Prostate gland (tissue), 2 donors: ENCODE data around the gene TOPAZ1. TPM values are rescaled to one million over a fixed set of nuclear protein-coding genes. Genes with fewer than 3 reads are reported as not detected.

Experiments
- DNase-seq: peaks from one replicate; pipeline ENCODE4 v3.0.0-alpha.2; 2019; ENCODE audit warnings: low spot score
- H3K27ac ChIP-seq, 2 donors: fragments of 200-600 bp; sonication (generic); 2 replicates each; pipeline ENCODE4 v1.5.1; 2017 to 2019
- H3K27me3 ChIP-seq: fragments of 200-600 bp; sonication (generic); replicated peaks from 2 replicates; pipeline ENCODE4 v1.5.1; 2019; ENCODE audit not compliant: insufficient read depth
- H3K36me3 ChIP-seq, 2 donors: fragments of 200-600 bp; sonication (generic); 1 replicate in 1 of 2; 2 replicates in 1 of 2; pipeline versions ENCODE4 v1.5.1 to v1.8.1; 2017 to 2019
- H3K4me1 ChIP-seq: fragments of 200-600 bp; sonication (generic); replicated peaks from 2 replicates; pipeline ENCODE4 v1.5.1; 2019
- H3K4me3 ChIP-seq, 2 donors: fragments of 200-600 bp; sonication (generic); 2 replicates each; pipeline ENCODE4 v1.5.1; 2017 to 2019
- H3K9me3 ChIP-seq: fragments of 200-600 bp; sonication (generic); 2 replicates; pipeline ENCODE4 v1.5.1; 2017
- POLR2A ChIP-seq: fragments of 450-650 bp; IDR thresholded peaks from one replicate; pipeline ENCODE4 v1.6.1; 2016; ENCODE audit warnings: antibody characterized with exemption, mild to moderate bottlenecking
- POLR2AphosphoS5 ChIP-seq: sonication (generic); formaldehyde crosslinking; IDR thresholded peaks from one replicate; pipeline ENCODE4 v1.6.1; 2017; ENCODE audit warnings: antibody characterized with exemption
- WGBS: methylation state at CpG from one replicate; pipeline ENCODE4 v1.1.5; 2018; 5-methylcytosine and 5-hydroxymethylcytosine counted together
- intact Hi-C: fragments of 100-400 bp; cut with DNase I; formaldehyde crosslinking; loops from one replicate; pipeline ENCODE4 v1.14.2; 2022
- total RNA-seq, 2 donors: library from RNA; depleted of rRNA; stranded (reverse); fragments of >200 nt; gene quantifications; one replicate each; pipeline ENCODE4 v1.1.0, GENCODE V29; 2016
- TF ChIP-seq, protein P1 (sequence below), 4 experiments: fragments of 200-600 bp in 2 of 4; fragments of 450-650 bp in 2 of 4; sonication (generic) in 2 of 4; IDR thresholded peaks; 1 replicate in 3 of 4; 2 replicates in 1 of 4; pipeline ENCODE4 v1.5.1; 2016 to 2019; ENCODE audit warnings: antibody characterized with exemption in 4 of 4, mild to moderate bottlenecking in 2 of 4, moderate library complexity in 2 of 4

Gene TOPAZ1
- total RNA-seq = 1 to 10 TPM in 1 of 2 donors, not detected in 1; 3.4 TPM

- no peak within 1 kb of the TSS for H3K4me3 ChIP-seq
- intact Hi-C loops = no loop called here
- WGBS = 97% methylated on average over 32 of the region's 35 CpGs
- H3K27me3 ChIP-seq = no peaks in the 10 kb centered on the region
- no peak for DNase-seq
- TF ChIP-seq POLR2AphosphoS5 = no peak
- TF ChIP-seq, protein P1, sequence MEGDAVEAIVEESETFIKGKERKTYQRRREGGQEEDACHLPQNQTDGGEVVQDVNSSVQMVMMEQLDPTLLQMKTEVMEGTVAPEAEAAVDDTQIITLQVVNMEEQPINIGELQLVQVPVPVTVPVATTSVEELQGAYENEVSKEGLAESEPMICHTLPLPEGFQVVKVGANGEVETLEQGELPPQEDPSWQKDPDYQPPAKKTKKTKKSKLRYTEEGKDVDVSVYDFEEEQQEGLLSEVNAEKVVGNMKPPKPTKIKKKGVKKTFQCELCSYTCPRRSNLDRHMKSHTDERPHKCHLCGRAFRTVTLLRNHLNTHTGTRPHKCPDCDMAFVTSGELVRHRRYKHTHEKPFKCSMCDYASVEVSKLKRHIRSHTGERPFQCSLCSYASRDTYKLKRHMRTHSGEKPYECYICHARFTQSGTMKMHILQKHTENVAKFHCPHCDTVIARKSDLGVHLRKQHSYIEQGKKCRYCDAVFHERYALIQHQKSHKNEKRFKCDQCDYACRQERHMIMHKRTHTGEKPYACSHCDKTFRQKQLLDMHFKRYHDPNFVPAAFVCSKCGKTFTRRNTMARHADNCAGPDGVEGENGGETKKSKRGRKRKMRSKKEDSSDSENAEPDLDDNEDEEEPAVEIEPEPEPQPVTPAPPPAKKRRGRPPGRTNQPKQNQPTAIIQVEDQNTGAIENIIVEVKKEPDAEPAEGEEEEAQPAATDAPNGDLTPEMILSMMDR (IDR thresholded peaks at IDR 0.05) = no peak
- no peak within 1 kb of the TSS for H3K27ac ChIP-seq
- no peaks in the 10 kb centered on the region for H3K36me3 ChIP-seq
- H3K4me1 ChIP-seq = no peaks in the 10 kb centered on the region
- H3K9me3 ChIP-seq = no peaks in the 10 kb centered on the region
Measured at GRCh38 chr3:44241706-44242105, at the start of gene TOPAZ1. TSS of gene TOPAZ1 (plus strand) at chr3:44241886. CDS start at chr3:44242054, 168 bp downstream.

DNA sequence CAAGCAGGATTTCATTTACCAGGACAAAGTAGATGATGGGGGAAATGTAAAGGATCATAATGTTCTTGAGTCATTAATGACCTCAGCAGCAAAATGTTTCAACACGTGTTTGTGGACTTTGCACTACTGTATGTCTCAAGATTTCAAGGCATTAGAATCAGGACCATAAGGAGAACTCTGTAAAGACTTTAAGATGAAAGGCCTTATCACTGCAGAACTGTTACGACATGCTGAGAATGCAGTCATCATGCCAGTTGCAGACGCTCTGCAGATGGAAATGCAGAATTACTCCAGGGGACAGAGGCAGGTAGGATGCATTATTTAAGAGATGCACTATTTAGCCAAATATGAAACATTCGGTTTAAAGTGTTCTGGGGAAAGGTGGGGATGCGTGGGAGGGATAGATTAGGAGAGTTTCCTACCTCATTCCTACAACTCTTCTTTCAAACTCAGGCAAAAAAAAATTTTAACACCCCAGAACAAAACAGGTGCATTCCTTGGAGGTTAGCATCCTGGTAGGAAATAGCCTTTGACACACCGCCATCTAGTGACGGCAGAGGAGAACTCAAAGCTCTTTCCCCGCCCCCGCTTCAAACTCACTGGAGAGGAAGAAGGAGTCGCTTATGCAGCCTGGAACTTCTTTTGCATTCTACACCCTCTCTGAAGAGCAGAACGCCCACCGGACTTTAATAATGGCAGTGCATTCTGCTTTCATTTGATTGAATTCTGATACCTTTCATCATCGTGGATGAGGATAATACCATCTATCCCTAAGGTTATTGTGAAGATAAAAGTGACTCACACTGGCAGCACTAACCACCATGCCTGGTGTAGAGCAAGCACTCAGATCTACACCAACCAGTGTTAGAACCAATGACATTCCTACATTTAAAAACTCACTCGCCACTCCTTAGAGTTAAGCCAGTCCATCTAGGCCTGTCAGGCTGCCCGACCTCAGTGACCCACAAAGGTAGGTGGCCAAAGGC lies 43.1 kb upstream of the TOPAZ1 start:
- H3K9me3 ChIP-seq = no peaks in the 10 kb centered on the region
- no peak overlapping the region for H3K4me3 ChIP-seq
- DNase-seq = peak; percentile 68
- H3K27ac ChIP-seq = no peak overlapping the region
- no peaks in the 10 kb centered on the region for H3K27me3 ChIP-seq
- H3K4me1 ChIP-seq = no peaks in the 10 kb centered on the region
- peak; percentile 20 for TF ChIP-seq POLR2AphosphoS5
- TF ChIP-seq POLR2A = no peak
- TF ChIP-seq, protein P1 (IDR thresholded peaks at IDR 0.05) = peak; percentile 32 to 80 (median 71)
- no peaks in the 10 kb centered on the region for H3K36me3 ChIP-seq
- intact Hi-C loops = loop anchor here (5.0 to 10.0 kb wide), 2 partner anchors 434 to 656 kb away; no protein-coding TSS in a partner anchor
- WGBS = 14% methylated on average over 15 of the region's 15 CpGs

- Histone ChIP-seq H3K4me3 (no peak overlapping the region), H3K36me3 (no peaks in the 10 kb centered on the region), H3K9me3 (no peaks in the 10 kb centered on the region), H3K4me1 (no peaks in the 10 kb centered on the region), H3K27me3 (no peaks in the 10 kb centered on the region), H3K27ac (no peak overlapping the region)
- 82% methylated on average over 4 of the region's 4 CpGs for WGBS
- no peak for DNase-seq
- intact Hi-C loops = no loop called here
- TF ChIP-seq POLR2A = no peak
- no peak for TF ChIP-seq POLR2AphosphoS5
- TF ChIP-seq, protein P1 (IDR thresholded peaks at IDR 0.05) = no peak
Measured at GRCh38 chr3:44206261-44206660, 35.4 kb upstream of the TOPAZ1 start.

- Histone ChIP-seq H3K4me1 (no peaks in the 10 kb centered on the region), H3K27me3 (no peaks in the 10 kb centered on the region), H3K36me3 (no peaks in the 10 kb centered on the region), H3K9me3 (no peaks in the 10 kb centered on the region), H3K4me3 (no peak overlapping the region), H3K27ac (no peak overlapping the region)
- no peak for DNase-seq
- WGBS = 84% methylated on average over 11 of the region's 11 CpGs
- TF ChIP-seq POLR2A (no peak), POLR2AphosphoS5 (no peak)
- TF ChIP-seq, protein P1 (IDR thresholded peaks at IDR 0.05) = no peak
- intact Hi-C loops = no loop called here
Measured at GRCh38 chr3:44206862-44207652, 34.6 kb upstream of the TOPAZ1 start.
